HFF-Myc (cell line): Measurements from ENCODE around the gene GAS6.

ENCODE experiments used
- DNase-seq: peaks from one replicate; pipeline ENCODE4 v3.0.0-alpha.2; 2011; ENCODE audit warnings: low read depth; ENCODE audit errors: extremely low read depth
- H3K4me3 ChIP-seq: replicated peaks from 2 replicates; pipeline ENCODE4 v1.5.1; 2011; ENCODE audit warnings: low read depth, mild to moderate bottlenecking, control low read depth, low read length
- TF ChIP-seq, protein P1 (sequence below): IDR thresholded peaks from 2 replicates; pipeline ENCODE4 v1.5.1; 2012; ENCODE audit warnings: mild to moderate bottlenecking, low read depth, low read length, control low read depth; ENCODE audit errors: missing control alignments

GAS6 gene

DNA sequence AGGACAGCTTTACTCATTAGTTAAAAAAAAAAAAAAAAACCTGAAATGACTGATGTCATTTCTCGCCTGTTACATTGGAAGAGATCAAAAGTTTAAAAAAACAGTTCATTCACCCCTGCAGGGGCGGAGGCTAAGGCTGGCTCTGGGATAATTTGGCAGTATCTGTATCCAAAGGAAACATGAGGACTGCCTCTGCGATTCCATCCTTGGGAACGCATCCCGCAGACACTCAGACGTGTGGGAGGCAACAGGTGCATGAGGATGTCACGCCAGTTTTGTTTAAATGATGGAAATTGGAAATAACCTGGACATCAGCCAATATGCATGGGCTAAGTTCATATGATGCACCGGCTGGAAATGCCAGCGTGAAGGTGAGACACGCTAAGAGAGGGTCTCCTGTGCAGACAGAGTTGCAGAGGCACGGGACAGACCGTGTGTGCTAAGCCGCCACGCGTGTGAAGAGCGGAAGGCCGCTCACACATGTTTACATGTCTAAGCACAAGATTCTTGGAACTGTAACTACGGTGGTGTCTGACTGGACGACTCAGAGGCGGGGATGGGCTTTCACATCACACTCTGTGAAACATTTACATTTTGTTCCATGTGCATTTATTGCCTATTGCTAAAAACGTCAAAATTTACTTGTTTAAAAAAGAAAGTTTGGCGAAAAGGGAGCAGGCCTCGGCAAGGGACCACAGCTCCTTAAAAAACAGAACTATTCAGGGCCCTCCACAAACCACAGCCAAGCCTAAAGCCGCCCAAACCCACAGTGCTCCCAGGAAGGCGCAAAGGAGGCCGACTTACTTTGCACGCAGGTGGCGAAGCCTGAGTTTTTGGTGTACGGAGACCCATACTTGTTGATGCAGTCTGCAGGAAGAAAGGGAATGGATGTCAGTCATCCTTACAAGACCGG lies 17.9 kb downstream of the GAS6 start:
- TF ChIP-seq, protein P1, sequence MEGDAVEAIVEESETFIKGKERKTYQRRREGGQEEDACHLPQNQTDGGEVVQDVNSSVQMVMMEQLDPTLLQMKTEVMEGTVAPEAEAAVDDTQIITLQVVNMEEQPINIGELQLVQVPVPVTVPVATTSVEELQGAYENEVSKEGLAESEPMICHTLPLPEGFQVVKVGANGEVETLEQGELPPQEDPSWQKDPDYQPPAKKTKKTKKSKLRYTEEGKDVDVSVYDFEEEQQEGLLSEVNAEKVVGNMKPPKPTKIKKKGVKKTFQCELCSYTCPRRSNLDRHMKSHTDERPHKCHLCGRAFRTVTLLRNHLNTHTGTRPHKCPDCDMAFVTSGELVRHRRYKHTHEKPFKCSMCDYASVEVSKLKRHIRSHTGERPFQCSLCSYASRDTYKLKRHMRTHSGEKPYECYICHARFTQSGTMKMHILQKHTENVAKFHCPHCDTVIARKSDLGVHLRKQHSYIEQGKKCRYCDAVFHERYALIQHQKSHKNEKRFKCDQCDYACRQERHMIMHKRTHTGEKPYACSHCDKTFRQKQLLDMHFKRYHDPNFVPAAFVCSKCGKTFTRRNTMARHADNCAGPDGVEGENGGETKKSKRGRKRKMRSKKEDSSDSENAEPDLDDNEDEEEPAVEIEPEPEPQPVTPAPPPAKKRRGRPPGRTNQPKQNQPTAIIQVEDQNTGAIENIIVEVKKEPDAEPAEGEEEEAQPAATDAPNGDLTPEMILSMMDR = no peak
- no peak overlapping the region for H3K4me3 ChIP-seq
- DNase-seq = no peak

DNA sequence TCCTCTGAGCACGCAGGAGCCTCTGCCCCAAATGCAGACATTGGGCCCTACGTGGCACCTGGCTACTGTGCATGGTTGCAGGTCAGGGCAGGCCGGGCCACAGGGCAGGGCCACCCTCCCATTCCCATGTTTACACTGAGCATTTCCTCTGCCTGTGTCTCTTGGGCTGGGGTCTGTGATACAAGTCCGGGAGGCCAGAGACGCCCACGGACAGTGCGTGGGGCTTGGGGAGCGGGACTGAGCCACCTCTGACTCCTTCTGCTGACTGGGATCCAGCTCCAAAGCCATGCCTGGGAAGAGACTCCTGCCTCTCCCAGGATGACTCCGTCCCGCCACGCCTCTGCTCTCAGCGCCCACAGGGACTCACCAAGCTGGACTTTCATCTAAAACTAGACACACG lies 18.8 kb downstream of the GAS6 start:
- no peak overlapping the region for H3K4me3 ChIP-seq
- TF ChIP-seq, protein P1 = no peak
- DNase-seq = no peak

DNA sequence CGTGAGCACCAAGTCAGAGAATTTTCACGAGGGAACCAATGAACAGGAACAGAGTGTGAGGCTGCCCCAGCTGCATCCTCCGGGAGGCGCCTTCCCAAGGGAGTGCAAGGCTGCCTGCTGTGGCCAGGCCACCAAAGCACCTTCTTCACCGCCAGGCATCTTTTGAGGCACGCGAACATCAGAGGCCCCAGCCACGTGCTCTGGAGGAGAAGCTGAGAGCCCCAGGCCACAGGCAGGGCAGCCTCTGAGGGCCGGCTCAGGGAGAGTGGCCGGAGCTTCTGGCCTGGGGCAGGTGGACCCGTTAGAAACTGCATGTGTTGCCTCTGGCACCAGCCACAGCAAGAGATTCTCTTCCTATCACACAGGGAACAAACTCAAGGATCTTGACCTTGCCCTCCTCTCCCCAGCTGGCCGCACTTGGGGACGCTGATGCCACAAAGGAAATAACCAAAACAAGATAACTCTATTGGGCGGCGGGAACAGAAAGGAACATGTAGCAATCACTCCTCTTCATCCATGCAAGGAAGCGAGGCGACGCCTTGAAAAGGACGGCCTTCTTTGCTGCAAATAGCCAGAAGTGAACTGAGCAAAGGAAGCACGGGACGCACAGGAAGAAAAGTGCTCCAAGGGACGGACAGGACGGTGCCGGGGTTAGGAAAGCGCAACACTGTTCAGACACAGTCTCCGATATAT lies 19.9 kb downstream of the GAS6 start:
- no peak overlapping the region for H3K4me3 ChIP-seq
- no peak for DNase-seq
- TF ChIP-seq, protein P1 = peak; percentile 5

DNA sequence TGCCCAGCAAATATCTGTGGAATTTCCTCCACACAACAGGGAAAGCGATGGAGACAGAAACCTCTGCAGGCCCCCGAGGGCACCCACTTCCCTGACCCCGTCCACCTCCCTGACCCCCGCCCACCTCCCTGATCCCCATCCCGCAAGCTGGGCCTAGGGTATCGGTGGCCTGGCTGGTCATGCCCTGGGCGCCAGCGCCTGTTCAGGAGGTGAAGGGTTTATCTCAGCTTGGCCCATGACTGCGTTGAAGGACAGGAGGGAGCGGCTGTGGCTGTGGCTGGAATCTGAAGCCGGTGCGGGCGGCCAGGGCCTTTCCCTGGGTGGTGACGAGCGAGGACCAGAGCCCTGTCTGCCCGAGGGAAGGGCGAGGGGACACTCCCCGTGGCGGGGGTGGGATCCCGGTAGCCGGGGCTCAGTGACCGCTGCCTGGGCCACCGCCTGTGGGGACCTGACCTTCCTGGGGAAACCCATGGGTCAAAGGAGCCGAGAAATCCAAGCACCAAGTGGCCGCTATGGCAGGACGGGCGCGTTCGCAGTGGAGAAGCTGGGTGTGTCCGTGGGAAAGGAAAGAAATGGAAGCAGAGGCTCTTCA lies 20.7 kb downstream of the GAS6 start:
- no peak overlapping the region for H3K4me3 ChIP-seq
- no peak for DNase-seq
- TF ChIP-seq, protein P1 = no peak

DNA sequence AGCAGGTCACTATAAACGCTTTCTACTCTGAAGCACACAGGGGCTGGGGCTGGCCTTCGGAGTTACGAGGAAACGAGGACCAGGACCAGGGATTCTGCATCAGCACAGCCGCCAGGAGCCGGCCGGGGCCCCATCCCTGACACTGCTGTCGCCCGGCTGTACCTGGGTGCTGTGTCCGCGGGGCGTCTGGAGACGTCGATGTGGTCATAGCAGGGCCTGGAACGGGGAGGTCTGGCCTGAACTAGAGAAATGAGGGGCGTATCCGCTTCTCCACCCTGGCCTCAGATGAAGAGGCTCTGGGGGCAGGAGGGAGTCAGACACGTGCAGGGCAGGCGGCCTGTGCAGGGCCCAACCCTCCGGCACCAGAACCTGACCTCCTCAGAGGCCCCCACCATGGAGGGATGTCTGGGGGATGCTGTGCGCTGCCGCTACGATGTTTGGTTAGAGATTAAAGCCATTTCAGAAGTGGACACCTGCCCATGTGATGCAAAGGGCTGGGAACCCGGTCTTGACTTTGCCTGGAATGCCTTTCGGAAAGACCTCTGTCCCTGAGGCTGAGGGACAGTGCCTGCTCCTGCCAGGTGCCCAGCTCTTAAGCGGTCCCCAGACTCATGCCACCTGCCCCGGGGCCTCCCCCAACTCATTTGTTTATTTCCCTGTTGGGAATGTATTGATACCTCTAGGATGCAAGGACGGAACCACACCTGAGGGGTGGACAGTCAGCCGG lies 21.4 kb downstream of the GAS6 start:
- TF ChIP-seq, protein P1 = no peak
- H3K4me3 ChIP-seq = no peak overlapping the region
- no peak for DNase-seq

DNA sequence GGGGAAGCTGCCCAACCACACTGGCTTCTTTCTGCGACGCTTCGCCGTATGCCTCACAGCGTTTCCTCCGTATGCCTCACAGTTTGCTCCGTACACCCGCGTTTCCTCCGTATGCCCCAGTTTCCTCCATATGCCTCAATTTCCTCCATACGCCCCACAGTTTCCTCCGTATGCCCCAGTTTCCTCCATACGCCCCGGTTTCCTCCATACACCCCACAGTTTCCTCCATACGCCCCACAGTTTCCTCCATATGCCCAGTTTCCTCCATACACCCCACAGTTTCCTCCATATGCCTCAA lies 22.6 kb downstream of the GAS6 start:
- TF ChIP-seq, protein P1 = no peak
- H3K4me3 ChIP-seq = no peak overlapping the region
- DNase-seq = no peak
